HG02885 (cell line): ENCODE results near the gene AQP9.

Experiments used
- ATAC-seq: cut with Tn5 transposase; IDR thresholded peaks from one replicate; pipeline ENCODE4 v1.9.1; 2021; ENCODE audit warnings: mild to moderate bottlenecking; ENCODE audit not compliant: unreplicated experiment, poor library complexity

The AQP9 gene

GRCh38 chr15:58139276-58139988, 1.3 kb downstream of the AQP9 start:
- no peak for ATAC-seq

GRCh38 chr15:58139989-58140522, 1.9 kb downstream of the AQP9 start:
- no peak for ATAC-seq

- no peak for ATAC-seq
These were observed 3.7 kb downstream of the AQP9 start for GRCh38 chr15:58141894-58142293.

GRCh38 chr15:58142827-58143461, 4.8 kb downstream of the AQP9 start:
- ATAC-seq: no peak

- ATAC-seq: no peak
These were observed 7.4 kb downstream of the AQP9 start for GRCh38 chr15:58145606-58146005.

- ATAC-seq: no peak
These were observed 8.0 kb downstream of the AQP9 start for GRCh38 chr15:58146211-58146610.

- no peak for ATAC-seq
These were observed 8.6 kb downstream of the AQP9 start for GRCh38 chr15:58146749-58147148.

GRCh38 chr15:58147171-58147611, 9.0 kb downstream of the AQP9 start:
- no peak for ATAC-seq

GRCh38 chr15:58148120-58148519, 9.9 kb downstream of the AQP9 start:
- no peak for ATAC-seq

- ATAC-seq: no peak
These were observed 10.7 kb downstream of the AQP9 start for GRCh38 chr15:58148633-58149445.

- no peak for ATAC-seq
These were observed 16.6 kb downstream of the AQP9 start for GRCh38 chr15:58154769-58155168.

- ATAC-seq: no peak
These were observed 21.7 kb downstream of the AQP9 start for GRCh38 chr15:58159827-58160386.

- ATAC-seq: no peak
These were observed 23.3 kb downstream of the AQP9 start for GRCh38 chr15:58161436-58161930.

GRCh38 chr15:58163985-58164384, 25.8 kb downstream of the AQP9 start:
- ATAC-seq: no peak

GRCh38 chr15:58164926-58165325, 26.7 kb downstream of the AQP9 start:
- ATAC-seq: no peak

- no peak for ATAC-seq
These were observed 27.5 kb downstream of the AQP9 start for GRCh38 chr15:58165661-58166060.

GRCh38 chr15:58167095-58167691, 29.0 kb downstream of the AQP9 start:
- no peak for ATAC-seq

GRCh38 chr15:58169934-58170333, 31.8 kb downstream of the AQP9 start:
- ATAC-seq: no peak

GRCh38 chr15:58171476-58172061, 33.4 kb downstream of the AQP9 start:
- no peak for ATAC-seq

GRCh38 chr15:58174709-58175108, 36.5 kb downstream of the AQP9 start:
- ATAC-seq: no peak
